Measurements from ENCODE around the gene PHACTR1.

The PHACTR1 gene

DNA sequence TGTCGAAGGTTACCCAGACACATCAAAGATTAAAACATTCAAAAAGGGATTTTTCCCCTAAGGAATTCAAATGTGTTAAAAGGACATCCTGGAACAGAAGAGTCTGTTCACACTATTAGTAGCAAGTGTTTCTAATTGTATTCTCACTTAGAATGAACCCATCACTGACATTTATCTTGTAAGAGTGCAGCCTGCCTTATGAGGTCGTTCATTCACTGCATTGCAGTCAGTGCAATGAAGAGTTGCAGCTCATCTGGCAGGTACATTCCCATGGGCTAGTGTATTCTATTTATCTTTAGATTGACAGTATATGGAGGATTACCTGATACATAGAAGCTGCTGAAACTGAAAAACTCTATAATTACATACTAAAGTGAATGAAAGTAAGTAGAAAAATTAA is 36.5 kb downstream of the PHACTR1 start:
- no peak overlapping the region for H3K4me3 ChIP-seq (replicated peaks; ENCODE audit: insufficient read depth, low read length)

DNA sequence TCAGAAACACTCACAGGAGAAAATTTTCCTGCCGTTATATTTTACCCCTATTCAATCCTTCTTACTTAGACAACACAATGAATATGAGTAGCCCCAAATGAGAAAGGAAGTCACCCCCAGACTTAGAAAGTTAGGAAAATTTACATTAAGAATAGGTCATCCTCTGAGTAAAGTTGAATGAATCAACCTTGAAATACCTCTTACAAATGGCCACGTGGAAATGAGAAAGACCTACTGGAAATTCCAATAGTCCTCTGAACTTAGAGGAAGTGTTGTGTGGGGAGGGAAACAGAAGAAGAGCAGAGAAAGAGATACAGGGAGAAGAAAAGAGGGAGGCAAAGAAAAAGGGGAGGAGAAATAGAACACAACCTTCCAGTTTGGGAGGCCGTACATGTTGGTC is 43.7 kb downstream of the PHACTR1 start:
- Histone ChIP-seq H3K27me3 (ENCODE audit: insufficient read depth, poor library complexity, severe bottlenecking) (peaks cover 2% of the 10 kb centered on the region), H3K27ac (replicated peaks) (no peak overlapping the region), H3K4me3 (replicated peaks; ENCODE audit: insufficient read depth, low read length) (no peak overlapping the region)
- DNase-seq (ENCODE audit: low read depth in 1 of 2, low spot score in 1 of 2): no peak
- no peak for TF ChIP-seq SPI1 (IDR thresholded peaks at IDR 0.05; ENCODE audit: borderline replicate concordance, low read depth)
- no peak for TF ChIP-seq POLR2AphosphoS5 (IDR thresholded peaks at IDR 0.05; ENCODE audit: low read depth)
- no peak for TF ChIP-seq GABPA (IDR thresholded peaks at IDR 0.05; ENCODE audit: low read depth)
- TF ChIP-seq, protein P1, sequence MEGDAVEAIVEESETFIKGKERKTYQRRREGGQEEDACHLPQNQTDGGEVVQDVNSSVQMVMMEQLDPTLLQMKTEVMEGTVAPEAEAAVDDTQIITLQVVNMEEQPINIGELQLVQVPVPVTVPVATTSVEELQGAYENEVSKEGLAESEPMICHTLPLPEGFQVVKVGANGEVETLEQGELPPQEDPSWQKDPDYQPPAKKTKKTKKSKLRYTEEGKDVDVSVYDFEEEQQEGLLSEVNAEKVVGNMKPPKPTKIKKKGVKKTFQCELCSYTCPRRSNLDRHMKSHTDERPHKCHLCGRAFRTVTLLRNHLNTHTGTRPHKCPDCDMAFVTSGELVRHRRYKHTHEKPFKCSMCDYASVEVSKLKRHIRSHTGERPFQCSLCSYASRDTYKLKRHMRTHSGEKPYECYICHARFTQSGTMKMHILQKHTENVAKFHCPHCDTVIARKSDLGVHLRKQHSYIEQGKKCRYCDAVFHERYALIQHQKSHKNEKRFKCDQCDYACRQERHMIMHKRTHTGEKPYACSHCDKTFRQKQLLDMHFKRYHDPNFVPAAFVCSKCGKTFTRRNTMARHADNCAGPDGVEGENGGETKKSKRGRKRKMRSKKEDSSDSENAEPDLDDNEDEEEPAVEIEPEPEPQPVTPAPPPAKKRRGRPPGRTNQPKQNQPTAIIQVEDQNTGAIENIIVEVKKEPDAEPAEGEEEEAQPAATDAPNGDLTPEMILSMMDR (IDR thresholded peaks at IDR 0.05; ENCODE audit: insufficient read depth, low read length): no peak
- TF ChIP-seq, protein P2, sequence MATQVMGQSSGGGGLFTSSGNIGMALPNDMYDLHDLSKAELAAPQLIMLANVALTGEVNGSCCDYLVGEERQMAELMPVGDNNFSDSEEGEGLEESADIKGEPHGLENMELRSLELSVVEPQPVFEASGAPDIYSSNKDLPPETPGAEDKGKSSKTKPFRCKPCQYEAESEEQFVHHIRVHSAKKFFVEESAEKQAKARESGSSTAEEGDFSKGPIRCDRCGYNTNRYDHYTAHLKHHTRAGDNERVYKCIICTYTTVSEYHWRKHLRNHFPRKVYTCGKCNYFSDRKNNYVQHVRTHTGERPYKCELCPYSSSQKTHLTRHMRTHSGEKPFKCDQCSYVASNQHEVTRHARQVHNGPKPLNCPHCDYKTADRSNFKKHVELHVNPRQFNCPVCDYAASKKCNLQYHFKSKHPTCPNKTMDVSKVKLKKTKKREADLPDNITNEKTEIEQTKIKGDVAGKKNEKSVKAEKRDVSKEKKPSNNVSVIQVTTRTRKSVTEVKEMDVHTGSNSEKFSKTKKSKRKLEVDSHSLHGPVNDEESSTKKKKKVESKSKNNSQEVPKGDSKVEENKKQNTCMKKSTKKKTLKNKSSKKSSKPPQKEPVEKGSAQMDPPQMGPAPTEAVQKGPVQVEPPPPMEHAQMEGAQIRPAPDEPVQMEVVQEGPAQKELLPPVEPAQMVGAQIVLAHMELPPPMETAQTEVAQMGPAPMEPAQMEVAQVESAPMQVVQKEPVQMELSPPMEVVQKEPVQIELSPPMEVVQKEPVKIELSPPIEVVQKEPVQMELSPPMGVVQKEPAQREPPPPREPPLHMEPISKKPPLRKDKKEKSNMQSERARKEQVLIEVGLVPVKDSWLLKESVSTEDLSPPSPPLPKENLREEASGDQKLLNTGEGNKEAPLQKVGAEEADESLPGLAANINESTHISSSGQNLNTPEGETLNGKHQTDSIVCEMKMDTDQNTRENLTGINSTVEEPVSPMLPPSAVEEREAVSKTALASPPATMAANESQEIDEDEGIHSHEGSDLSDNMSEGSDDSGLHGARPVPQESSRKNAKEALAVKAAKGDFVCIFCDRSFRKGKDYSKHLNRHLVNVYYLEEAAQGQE (IDR thresholded peaks at IDR 0.05; ENCODE audit: insufficient replicate concordance, low read depth): no peak

More for the DNA sequence above, 36.5 kb downstream of the PHACTR1 start:
- no peak for DNase-seq (ENCODE audit: low read depth in 1 of 2, low spot score in 1 of 2)
- Histone ChIP-seq H3K27me3 (ENCODE audit: insufficient read depth, poor library complexity, severe bottlenecking) (peaks cover 8% of the 10 kb centered on the region), H3K27ac (replicated peaks) (no peak overlapping the region)
- TF ChIP-seq, protein P1 (IDR thresholded peaks at IDR 0.05; ENCODE audit: insufficient read depth, low read length): no peak
- TF ChIP-seq, protein P2 (IDR thresholded peaks at IDR 0.05; ENCODE audit: insufficient replicate concordance, low read depth): peak; percentile 10

DNA sequence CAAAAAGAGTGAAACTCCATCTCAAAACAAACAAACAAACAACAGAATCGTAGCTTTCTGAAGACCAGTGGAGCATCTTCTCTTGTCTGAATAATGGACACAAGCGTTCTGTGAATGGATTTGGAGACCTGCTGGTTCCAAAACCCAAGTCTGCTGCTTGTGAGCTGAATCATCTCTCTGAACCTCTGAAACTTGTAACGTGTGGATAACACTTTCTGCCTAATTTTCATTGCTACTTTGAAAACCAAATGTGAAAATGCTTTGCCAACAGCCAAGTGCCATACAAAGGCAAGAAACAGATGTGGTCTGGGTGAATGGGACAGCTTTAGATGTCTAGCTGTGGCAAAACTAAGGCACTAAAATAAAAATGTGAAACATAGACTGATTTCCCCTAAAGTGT is 44.3 kb downstream of the PHACTR1 start:
- no peak for DNase-seq (ENCODE audit: low read depth in 1 of 2, low spot score in 1 of 2)
- no peak overlapping the region for H3K4me3 ChIP-seq (replicated peaks; ENCODE audit: insufficient read depth, low read length)
- no peak overlapping the region for H3K27ac ChIP-seq (replicated peaks)
- TF ChIP-seq, protein P1 (IDR thresholded peaks at IDR 0.05; ENCODE audit: insufficient read depth, low read length): no peak
- TF ChIP-seq, protein P2 (IDR thresholded peaks at IDR 0.05; ENCODE audit: insufficient replicate concordance, low read depth): no peak
- TF ChIP-seq POLR2AphosphoS5 (IDR thresholded peaks at IDR 0.05; ENCODE audit: low read depth) (no peak), SPI1 (IDR thresholded peaks at IDR 0.05; ENCODE audit: borderline replicate concordance, low read depth) (no peak), GABPA (IDR thresholded peaks at IDR 0.05; ENCODE audit: low read depth) (no peak)
- peaks cover 2% of the 10 kb centered on the region for H3K27me3 ChIP-seq (ENCODE audit: insufficient read depth, poor library complexity, severe bottlenecking)
